ENCODE measurements around the gene HHAT. TPM values are rescaled to one million over a fixed set of nuclear protein-coding genes. Genes with fewer than 3 reads are reported as not detected.

HHAT gene
- total and polyA plus RNA-seq, 2 donors (not counting 3 experiments of a cell fraction or from before 2014, with no cell fraction given): 2.4 to 4.3 TPM

DNA sequence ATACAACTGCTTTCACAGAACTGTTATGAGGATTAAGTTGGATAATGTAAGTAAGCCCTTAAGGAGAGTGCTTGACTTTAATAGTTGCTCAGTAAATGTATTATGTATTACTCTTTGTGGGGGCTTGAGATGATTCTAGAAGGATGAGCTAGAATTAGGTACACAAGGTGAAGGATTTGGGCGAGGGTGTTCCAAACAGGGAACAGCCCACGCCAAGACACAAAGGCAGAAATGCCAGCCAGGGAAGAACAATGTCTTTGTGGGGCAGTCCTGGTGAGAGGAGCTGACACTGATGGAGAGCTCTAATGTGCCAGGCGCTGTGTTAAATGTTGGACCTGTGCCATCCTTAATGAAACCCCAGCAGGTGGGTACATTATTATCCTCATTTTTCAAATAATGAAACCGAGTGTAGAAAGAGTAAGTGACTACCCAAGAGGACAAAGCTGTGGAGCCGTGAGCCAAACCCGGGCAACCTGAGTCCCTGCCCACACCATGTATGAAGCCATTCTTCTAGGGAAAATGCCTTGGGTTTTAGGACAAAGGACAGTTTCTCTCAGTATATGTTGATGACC is 362.4 kb downstream of the HHAT start:
- no peak overlapping the region for H3K27ac ChIP-seq (ENCODE audit: insufficient read depth, low read depth, low read length)
- no peaks in the 10 kb centered on the region for H4K20me1 ChIP-seq (replicated peaks; ENCODE audit: control insufficient read depth, extremely low read depth, insufficient read depth, low read length)
- no peak overlapping the region for H2AFZ ChIP-seq (ENCODE audit: low read depth, low read length)
- H3K79me2 ChIP-seq (ENCODE audit: control insufficient read depth, insufficient read depth, low read length): no peaks in the 10 kb centered on the region
- no peaks in the 10 kb centered on the region for H3K9me1 ChIP-seq (replicated peaks; ENCODE audit: control insufficient read depth, extremely low read depth, insufficient read depth, low read length)
- TF ChIP-seq MYC (IDR thresholded peaks at IDR 0.05; ENCODE audit: low read depth, low read length) (no peak), JUN (IDR thresholded peaks at IDR 0.05; ENCODE audit: borderline replicate concordance, insufficient read depth, insufficient read length, low read depth) (no peak), POLR2A (IDR thresholded peaks at IDR 0.05; ENCODE audit: low read depth, low read length) (no peak), EZH2 (IDR thresholded peaks at IDR 0.05; ENCODE audit: borderline replicate concordance, low read depth, low read length, severe bottlenecking) (no peak), FOS (IDR thresholded peaks at IDR 0.05; ENCODE audit: borderline replicate concordance, insufficient read depth, low read length) (no peak), POLR2AphosphoS5 (IDR thresholded peaks at IDR 0.05; ENCODE audit: insufficient read depth, low read depth, low read length) (no peak), GATA2 (IDR thresholded peaks at IDR 0.05; ENCODE audit: insufficient read depth, insufficient read length, low read depth, low read length) (no peak)
- TF ChIP-seq, protein P1, sequence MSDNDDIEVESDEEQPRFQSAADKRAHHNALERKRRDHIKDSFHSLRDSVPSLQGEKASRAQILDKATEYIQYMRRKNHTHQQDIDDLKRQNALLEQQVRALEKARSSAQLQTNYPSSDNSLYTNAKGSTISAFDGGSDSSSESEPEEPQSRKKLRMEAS (IDR thresholded peaks at IDR 0.05; ENCODE audit: insufficient read depth, insufficient read length): no peak
- TF ChIP-seq, protein P2, sequence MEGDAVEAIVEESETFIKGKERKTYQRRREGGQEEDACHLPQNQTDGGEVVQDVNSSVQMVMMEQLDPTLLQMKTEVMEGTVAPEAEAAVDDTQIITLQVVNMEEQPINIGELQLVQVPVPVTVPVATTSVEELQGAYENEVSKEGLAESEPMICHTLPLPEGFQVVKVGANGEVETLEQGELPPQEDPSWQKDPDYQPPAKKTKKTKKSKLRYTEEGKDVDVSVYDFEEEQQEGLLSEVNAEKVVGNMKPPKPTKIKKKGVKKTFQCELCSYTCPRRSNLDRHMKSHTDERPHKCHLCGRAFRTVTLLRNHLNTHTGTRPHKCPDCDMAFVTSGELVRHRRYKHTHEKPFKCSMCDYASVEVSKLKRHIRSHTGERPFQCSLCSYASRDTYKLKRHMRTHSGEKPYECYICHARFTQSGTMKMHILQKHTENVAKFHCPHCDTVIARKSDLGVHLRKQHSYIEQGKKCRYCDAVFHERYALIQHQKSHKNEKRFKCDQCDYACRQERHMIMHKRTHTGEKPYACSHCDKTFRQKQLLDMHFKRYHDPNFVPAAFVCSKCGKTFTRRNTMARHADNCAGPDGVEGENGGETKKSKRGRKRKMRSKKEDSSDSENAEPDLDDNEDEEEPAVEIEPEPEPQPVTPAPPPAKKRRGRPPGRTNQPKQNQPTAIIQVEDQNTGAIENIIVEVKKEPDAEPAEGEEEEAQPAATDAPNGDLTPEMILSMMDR (IDR thresholded peaks at IDR 0.05; ENCODE audit: extremely low read depth in 1 of 2, insufficient read depth in 1 of 2, low read depth in 1 of 2, low read length in 2 of 2): no peak
- no peaks in the 10 kb centered on the region for H3K27me3 ChIP-seq (ENCODE audit: control insufficient read depth in 2 of 2, insufficient read depth in 2 of 2, low read length in 2 of 2)
- H3K9me3 ChIP-seq (replicated peaks; ENCODE audit: control insufficient read depth, insufficient read depth, low read length): peaks cover 4% of the 10 kb centered on the region
- ChIA-PET CTCF (no interaction called here), POLR2A (no interaction called here)
- DNase-seq (ENCODE audit: low read depth, low spot score): no peak
- intact Hi-C loops (cut with micrococcal nuclease) (no loop called here), dilution Hi-C loops (cut with MboI; ENCODE audit: extremely low pct_ligation_motif_present, low sequenced_read_pairs) (no loop called here)
- H3K4me2 ChIP-seq (ENCODE audit: insufficient read depth, low read length): no peak overlapping the region
- H3K36me3 ChIP-seq (ENCODE audit: control insufficient read depth in 2 of 2, extremely low read depth in 1 of 2, insufficient read depth in 2 of 2, low read length in 2 of 2): no peaks in the 10 kb centered on the region
- no peak for FAIRE-seq
- no TSS peak for BruUV-seq (replicated peaks)
- no peak overlapping the region for H3K9ac ChIP-seq (replicated peaks; ENCODE audit: extremely low read depth, insufficient read depth, low read length)
- H3K4me1 ChIP-seq (ENCODE audit: control insufficient read depth, extremely low read depth, insufficient read depth, low read length): no peaks in the 10 kb centered on the region
- no peak overlapping the region for H3K4me3 ChIP-seq (replicated peaks in 1 of 3; ENCODE audit: insufficient read depth in 1 of 3, low read depth in 1 of 3, low read length in 3 of 3)
